ENCODE measurements around the gene BLCAP. TPM values are rescaled to one million over a fixed set of nuclear protein-coding genes. Genes with fewer than 3 reads are reported as not detected.

Gene BLCAP
- total and polyA plus RNA-seq, 2 of the 4 experiments (the other 2 are of a cell fraction): 17.7 to 67.3 TPM

GRCh38 chr20:37518606-37519507, 8.8 kb downstream of the BLCAP start:
- no peak for ATAC-seq (ENCODE audit: low read depth)
- no peak overlapping the region for H3K9ac ChIP-seq (ENCODE audit: low read depth, low read length)
- H3K9me1 ChIP-seq (ENCODE audit: insufficient read depth, low read length): peaks cover 39% of the 10 kb centered on the region
- POLR2A ChIA-PET (ENCODE audit: unreplicated experiment): no interaction called here
- H3K36me3 ChIP-seq (ENCODE audit: control insufficient read depth, insufficient read depth, low read length): peaks cover 23% of the 10 kb centered on the region; the same call in 1 of the 2 replicates
- TSS peak; percentile 26 for BruUV-seq (replicated peaks)
- no peak overlapping the region for H2BK15ac ChIP-seq (ENCODE audit: low read depth, low read length)
- peaks cover 48 to 82% of the 10 kb centered on the region in 2 experiments for H3K79me1 ChIP-seq (ENCODE audit: low read depth in 1 of 2, low read length in 2 of 2)
- CTCF ChIA-PET: interaction anchor here (0.7 kb wide), 1 partner anchor 32 kb away, joined by 3 read pairs; no protein-coding TSS in a partner anchor
- no peak overlapping the region for H2BK5ac ChIP-seq (ENCODE audit: low read depth, low read length, poor library complexity, severe bottlenecking)
- no peak overlapping the region for H3K18ac ChIP-seq (ENCODE audit: low read depth, low read length)
- dilution Hi-C loops (cut with HindIII; ENCODE audit: low sequenced_read_pairs, unreplicated experiment): no loop called here
- TF ChIP-seq RAD21 (IDR thresholded peaks at IDR 0.05; ENCODE audit: low read length): no peak
- no peak for TF ChIP-seq ELK1 (IDR thresholded peaks at IDR 0.05; ENCODE audit: borderline replicate concordance, low read depth, low read length)
- TF ChIP-seq USF2 (IDR thresholded peaks at IDR 0.05; ENCODE audit: low read depth, low read length): no peak
- no peak for TF ChIP-seq CHD1 (IDR thresholded peaks at IDR 0.05; ENCODE audit: low read depth, low read length)
- TF ChIP-seq CEBPB (IDR thresholded peaks at IDR 0.05; ENCODE audit: low read depth, low read length): no peak
- H3K9me3 ChIP-seq (ENCODE audit: control insufficient read depth, insufficient read depth, low read length): no peaks in the 10 kb centered on the region
- no peak overlapping the region for H3K4me2 ChIP-seq (ENCODE audit: low read depth, low read length)
- in situ Hi-C loops (cut with MboI; ENCODE audit: low sequenced_read_pairs): no loop called here
- no peak overlapping the region for H3K4ac ChIP-seq (ENCODE audit: low read depth, low read length)
- no peak overlapping the region for H2AK9ac ChIP-seq (replicated peaks; ENCODE audit: low read depth, low read length, poor library complexity)
- H2AK5ac ChIP-seq (ENCODE audit: low read depth, low read length): no peak overlapping the region
- no peak overlapping the region for H3K4me3 ChIP-seq (ENCODE audit: insufficient read depth, low read depth, low read length)
- 80% methylated on average over 18 of the region's 30 CpGs; no CpG with 5 or more reads in 1 of the 2 experiments for WGBS, 2 experiments (ENCODE audit: extremely low coverage in 2 of 2, insufficient read length in 1 of 2)
- no peak overlapping the region for H2AFZ ChIP-seq (replicated peaks; ENCODE audit: low read length, poor library complexity)
- no peaks in the 10 kb centered on the region for H3K27me3 ChIP-seq (ENCODE audit: control insufficient read depth, insufficient read depth, low read length)
- no peak overlapping the region for H4K5ac ChIP-seq (ENCODE audit: low read depth, low read length)
- H3K4me1 ChIP-seq (ENCODE audit: control insufficient read depth, insufficient read depth, low read length): peaks cover 29% of the 10 kb centered on the region
- H3K14ac ChIP-seq (replicated peaks; ENCODE audit: low read depth, low read length): no peak overlapping the region
- H4K91ac ChIP-seq (ENCODE audit: insufficient read depth, low read depth, low read length): no peak overlapping the region
- H3K56ac ChIP-seq (ENCODE audit: extremely low read depth, insufficient read depth, low read length): no peak overlapping the region
- no peak overlapping the region for H4K8ac ChIP-seq (ENCODE audit: low read depth in 2 of 2, low read length in 2 of 2)
- no peak overlapping the region for H2BK120ac ChIP-seq (ENCODE audit: low read depth, low read length)
- DNase-seq: no peak
- H2BK20ac ChIP-seq (ENCODE audit: low read depth, low read length): no peak overlapping the region
- intact Hi-C loops (cut with micrococcal nuclease): no loop called here
- no peak overlapping the region; the same call in 1 of the 2 replicates for H3K23ac ChIP-seq (ENCODE audit: low read depth, low read length)
- H4K20me1 ChIP-seq (ENCODE audit: insufficient read depth, low read length): peaks cover 93% of the 10 kb centered on the region
- no peak overlapping the region for H3K27ac ChIP-seq (ENCODE audit: insufficient read depth, low read length)
